PFSK-1 (cell line): Measurements from ENCODE around the gene EVI5.

Source experiments
- FOXP2 ChIP-seq: optimal IDR thresholded peaks from 2 replicates; pipeline ENCODE3; 2011; ENCODE audit warnings: borderline replicate concordance, control low read depth, inconsistent platforms; ENCODE audit not compliant: insufficient read depth; ENCODE audit errors: extremely low read length, extremely low read depth
- POLR2AphosphoS5 ChIP-seq: IDR thresholded peaks from 2 replicates; pipeline ENCODE4 v1.6.1; 2012; ENCODE audit warnings: low read depth, mild to moderate bottlenecking, control low read depth, low read length, moderate library complexity
- REST ChIP-seq, 2 experiments: IDR thresholded peaks; 2 replicates each; pipeline versions ENCODE4 v1.6.1 to v1.8.0; 2011 to 2012; ENCODE audit warnings: low read depth in 2 of 2, low read length in 2 of 2, control low read depth in 1 of 2, inconsistent platforms in 1 of 2, mild to moderate bottlenecking in 1 of 2, moderate library complexity in 1 of 2; ENCODE audit not compliant: insufficient read depth in 1 of 2
- SIN3A ChIP-seq: IDR thresholded peaks from 2 replicates; pipeline ENCODE4 v1.6.1; 2012; ENCODE audit warnings: mild to moderate bottlenecking, low read length, moderate library complexity, borderline replicate concordance; ENCODE audit not compliant: insufficient read depth
- TAF1 ChIP-seq: IDR thresholded peaks from 2 replicates; pipeline ENCODE4 v1.6.1; 2012; ENCODE audit warnings: low read length, control low read depth, borderline replicate concordance; ENCODE audit not compliant: insufficient read depth

Gene EVI5

GRCh38 chr1:92511541-92511940, 273.4 kb downstream of the EVI5 start:
- TF ChIP-seq TAF1 (no peak), REST (IDR thresholded peaks at IDR 0.05; ENCODE audit: insufficient read depth in 1 of 2, low read depth in 2 of 2, low read length in 2 of 2) (no peak), FOXP2 (no peak), POLR2AphosphoS5 (no peak), SIN3A (no peak)

GRCh38 chr1:92509619-92510018, 275.3 kb downstream of the EVI5 start:
- TF ChIP-seq REST (IDR thresholded peaks at IDR 0.05; ENCODE audit: insufficient read depth in 1 of 2, low read depth in 2 of 2, low read length in 2 of 2) (no peak), FOXP2 (no peak), TAF1 (no peak), POLR2AphosphoS5 (no peak), SIN3A (no peak)

- no peak for TF ChIP-seq SIN3A
Measured at GRCh38 chr1:92505015-92505692, 279.8 kb downstream of the EVI5 start.

GRCh38 chr1:92504291-92505014, 280.5 kb downstream of the EVI5 start:
- no peak for TF ChIP-seq TAF1
- TF ChIP-seq SIN3A = no peak
- no peak for TF ChIP-seq POLR2AphosphoS5
- no peak for TF ChIP-seq REST (IDR thresholded peaks at IDR 0.05; ENCODE audit: insufficient read depth in 1 of 2, low read depth in 2 of 2, low read length in 2 of 2)
- TF ChIP-seq FOXP2 = no peak

- TF ChIP-seq REST (IDR thresholded peaks at IDR 0.05; ENCODE audit: insufficient read depth in 1 of 2, low read depth in 2 of 2, low read length in 2 of 2) = no peak
- TF ChIP-seq SIN3A = no peak
- no peak for TF ChIP-seq FOXP2
- TF ChIP-seq TAF1 = no peak
- no peak for TF ChIP-seq POLR2AphosphoS5
Measured at GRCh38 chr1:92503926-92504285, 281.0 kb downstream of the EVI5 start.
